Effector memory CD4-positive, alpha-beta T cell (primary cell): ENCODE data around the gene GALNT9.
"Not testable (repeated sequence)": the region's sequence is repeated elsewhere in the genome, so short reads cannot be mapped to it uniquely, and the experiment has no call there.

Experiments
- DNase-seq, 3 donors: peaks; one replicate each; pipeline ENCODE4 v3.0.0-alpha.2; 2020
- H3K27ac ChIP-seq: 2 replicates; pipeline ENCODE4 v1.7.0; 2013; ENCODE audit warnings: mild to moderate bottlenecking, low read length, moderate library complexity; ENCODE audit not compliant: insufficient read depth, poor library complexity, severe bottlenecking
- H3K27me3 ChIP-seq: replicated peaks from 2 replicates; pipeline ENCODE4 v1.7.0; 2013; ENCODE audit warnings: mild to moderate bottlenecking, low read length; ENCODE audit not compliant: insufficient read depth, control insufficient read depth, poor library complexity, severe bottlenecking
- H3K36me3 ChIP-seq: 2 replicates; pipeline ENCODE4 v1.7.0; 2013; ENCODE audit warnings: mild to moderate bottlenecking, low read length, moderate library complexity; ENCODE audit not compliant: control insufficient read depth, insufficient read depth
- H3K4me1 ChIP-seq: 2 replicates; pipeline ENCODE4 v1.7.0; 2013; ENCODE audit warnings: low read length, mild to moderate bottlenecking; ENCODE audit not compliant: control insufficient read depth, insufficient read depth, poor library complexity, severe bottlenecking
- H3K4me3 ChIP-seq: 2 replicates; pipeline ENCODE4 v1.7.0; 2013; ENCODE audit warnings: low read length, low read depth, mild to moderate bottlenecking; ENCODE audit not compliant: insufficient read depth, poor library complexity, severe bottlenecking
- H3K9me3 ChIP-seq: 2 replicates; pipeline ENCODE4 v1.7.0; 2013; ENCODE audit warnings: mild to moderate bottlenecking, low read length, moderate library complexity; ENCODE audit not compliant: control insufficient read depth

The GALNT9 gene

GRCh38 chr12:132305560-132305966 lies 23.8 kb downstream of the GALNT9 start:
- no peak for DNase-seq
- H3K9me3 ChIP-seq: no peaks in the 10 kb centered on the region
- H3K36me3 ChIP-seq: no peaks in the 10 kb centered on the region
- no peak overlapping the region for H3K27ac ChIP-seq
- H3K4me3 ChIP-seq: no peak overlapping the region
- H3K4me1 ChIP-seq: no peaks in the 10 kb centered on the region
- H3K27me3 ChIP-seq: no peaks in the 10 kb centered on the region

GRCh38 chr12:132304866-132305265 lies 24.5 kb downstream of the GALNT9 start:
- H3K4me1 ChIP-seq, H3K4me3 ChIP-seq, H3K27ac ChIP-seq, H3K27me3 ChIP-seq, H3K9me3 ChIP-seq, H3K36me3 ChIP-seq, DNase-seq: not testable (repeated sequence)

DNA sequence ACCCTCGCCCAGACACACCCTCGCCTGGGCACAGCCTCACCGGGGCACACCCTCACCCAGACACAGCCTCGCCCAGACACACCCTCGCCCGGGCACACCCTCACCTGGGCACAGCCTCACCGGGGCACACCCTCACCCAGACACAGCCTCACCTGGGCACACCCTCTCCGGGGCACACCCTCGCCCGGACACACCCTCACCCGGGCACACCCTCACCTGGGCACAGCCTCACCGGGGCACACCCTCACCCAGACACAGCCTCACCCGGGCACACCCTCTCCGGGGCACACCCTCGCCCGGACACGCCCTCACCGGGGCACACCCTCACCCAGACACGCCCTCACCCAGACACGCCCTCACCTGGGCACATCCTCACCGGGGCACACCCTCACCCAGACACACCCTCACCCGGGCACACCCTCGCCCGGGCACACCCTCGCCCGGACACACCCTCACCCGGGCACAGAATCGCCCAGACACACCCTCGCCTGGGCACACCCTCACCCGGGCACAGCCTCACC lies 25.5 kb downstream of the GALNT9 start:
- not testable (repeated sequence) for DNase-seq, H3K4me3 ChIP-seq, H3K4me1 ChIP-seq, H3K27me3 ChIP-seq, H3K9me3 ChIP-seq, H3K27ac ChIP-seq, H3K36me3 ChIP-seq

DNA sequence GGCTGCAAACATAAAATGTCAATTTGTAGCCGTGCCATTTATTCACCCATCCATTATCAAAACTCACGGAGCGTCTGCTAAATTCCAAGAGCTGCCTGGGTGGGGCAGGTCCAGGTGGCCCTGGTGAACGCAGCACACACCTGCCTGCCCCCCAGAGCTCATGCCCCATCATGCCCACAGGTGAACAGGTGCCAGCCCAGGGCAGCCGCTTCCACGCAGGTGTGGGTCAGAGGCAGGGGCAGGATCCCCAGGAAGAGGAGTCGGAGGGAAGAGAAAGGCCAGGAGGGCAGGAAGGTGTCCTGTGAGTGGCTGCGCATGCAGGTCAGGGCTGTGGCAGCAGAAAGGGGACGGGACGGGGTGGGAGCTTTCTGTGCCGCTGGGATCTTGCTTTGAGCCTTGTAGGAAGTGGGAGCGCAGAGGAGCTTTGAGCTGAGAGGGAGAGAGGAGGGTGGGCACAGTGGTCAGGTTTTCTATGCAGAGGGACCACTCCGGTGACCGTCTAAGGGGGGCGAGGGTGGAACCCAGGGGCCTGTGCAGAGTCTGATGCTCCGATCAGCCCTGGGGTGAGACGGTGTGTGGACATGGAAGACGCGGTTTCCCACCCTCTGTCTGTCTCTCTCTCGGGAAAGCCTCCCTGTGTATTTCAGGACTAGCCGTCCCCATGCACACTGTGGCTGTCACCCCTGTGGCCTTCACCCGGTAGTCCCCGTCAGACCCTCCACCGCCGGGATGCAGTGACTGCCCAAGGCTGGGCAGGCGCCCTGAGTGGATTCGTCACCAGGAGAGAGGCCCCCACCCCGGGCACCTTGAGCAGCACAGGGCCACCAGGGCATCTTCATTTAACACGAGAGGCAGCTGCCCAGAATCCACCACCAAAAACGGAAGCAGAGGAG lies 26.7 kb downstream of the GALNT9 start:
- DNase-seq: no peak

GRCh38 chr12:132300789-132301722 lies 28.3 kb downstream of the GALNT9 start:
- H3K36me3 ChIP-seq: no peaks in the 10 kb centered on the region
- no peak overlapping the region for H3K27ac ChIP-seq
- H3K4me3 ChIP-seq: no peak overlapping the region
- no peak for DNase-seq
- no peaks in the 10 kb centered on the region for H3K4me1 ChIP-seq
- no peaks in the 10 kb centered on the region for H3K27me3 ChIP-seq
- H3K9me3 ChIP-seq: no peaks in the 10 kb centered on the region

More for the DNA sequence above, 26.7 kb downstream of the GALNT9 start:
- H3K4me3 ChIP-seq: no peak overlapping the region
- no peak overlapping the region for H3K27ac ChIP-seq
- H3K4me1 ChIP-seq: no peaks in the 10 kb centered on the region
- H3K36me3 ChIP-seq: no peaks in the 10 kb centered on the region
- H3K27me3 ChIP-seq: no peaks in the 10 kb centered on the region
- no peaks in the 10 kb centered on the region for H3K9me3 ChIP-seq

DNA sequence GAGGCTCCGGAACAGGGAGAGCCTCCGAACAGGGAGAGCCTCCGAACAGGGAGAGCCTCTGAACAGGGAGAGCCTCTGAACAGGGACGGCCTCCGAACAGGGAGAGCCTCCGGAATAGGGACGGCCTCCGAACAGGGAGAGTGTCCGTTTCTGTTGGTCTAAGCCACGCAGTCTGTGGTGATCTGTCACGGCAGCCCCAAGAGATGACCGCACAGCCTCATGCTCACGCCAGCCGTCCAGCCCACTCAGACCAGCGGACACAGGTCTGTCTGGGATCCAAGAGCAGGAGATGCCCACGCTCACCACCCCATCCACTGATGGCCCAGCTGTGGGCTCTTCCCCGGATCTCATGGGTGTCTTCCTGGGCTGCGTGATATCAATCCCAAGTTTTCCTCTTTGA lies 33.3 kb downstream of the GALNT9 start:
- no peaks in the 10 kb centered on the region for H3K9me3 ChIP-seq

GRCh38 chr12:132295561-132295960 lies 33.8 kb downstream of the GALNT9 start:
- not testable (repeated sequence) for H3K4me1 ChIP-seq, H3K9me3 ChIP-seq, H3K4me3 ChIP-seq, H3K36me3 ChIP-seq, H3K27ac ChIP-seq, H3K27me3 ChIP-seq, DNase-seq

More for the DNA sequence above, 33.3 kb downstream of the GALNT9 start:
- Histone ChIP-seq H3K36me3 (no peaks in the 10 kb centered on the region), H3K4me3 (no peak overlapping the region), H3K4me1 (no peaks in the 10 kb centered on the region), H3K27ac (no peak overlapping the region), H3K27me3 (no peaks in the 10 kb centered on the region)
- no peak for DNase-seq

GRCh38 chr12:132295101-132295526 lies 34.3 kb downstream of the GALNT9 start:
- H3K27me3 ChIP-seq: no peaks in the 10 kb centered on the region
- no peaks in the 10 kb centered on the region for H3K36me3 ChIP-seq
- no peak for DNase-seq
- no peaks in the 10 kb centered on the region for H3K4me1 ChIP-seq
- no peak overlapping the region for H3K4me3 ChIP-seq
- H3K27ac ChIP-seq: no peak overlapping the region
- no peaks in the 10 kb centered on the region for H3K9me3 ChIP-seq

- no peaks in the 10 kb centered on the region for H3K9me3 ChIP-seq
- H3K27me3 ChIP-seq: no peaks in the 10 kb centered on the region
- no peak for DNase-seq
- no peaks in the 10 kb centered on the region for H3K36me3 ChIP-seq
- no peak overlapping the region for H3K27ac ChIP-seq
- no peak overlapping the region for H3K4me3 ChIP-seq
- no peaks in the 10 kb centered on the region for H3K4me1 ChIP-seq
Observed at GRCh38 chr12:132294121-132295034, 35.0 kb downstream of the GALNT9 start.
